ENCODE results near the gene CERS4. TPM values are rescaled to one million over a fixed set of nuclear protein-coding genes. Genes with fewer than 3 reads are reported as not detected.
A peak's percentile ranks its signal among the peaks of the same experiment; 100 is the strongest.
"Not testable (repeated sequence)": the region's sequence is repeated elsewhere in the genome, so short reads cannot be mapped to it uniquely, and the experiment has no call there.

The CERS4 gene
- total and polyA plus RNA-seq, 10 of the 15 experiments (the other 5 are each of a cell fraction or from before 2014, with no cell fraction given): 0.34 to 62.1 (median 20.7) TPM

DNA sequence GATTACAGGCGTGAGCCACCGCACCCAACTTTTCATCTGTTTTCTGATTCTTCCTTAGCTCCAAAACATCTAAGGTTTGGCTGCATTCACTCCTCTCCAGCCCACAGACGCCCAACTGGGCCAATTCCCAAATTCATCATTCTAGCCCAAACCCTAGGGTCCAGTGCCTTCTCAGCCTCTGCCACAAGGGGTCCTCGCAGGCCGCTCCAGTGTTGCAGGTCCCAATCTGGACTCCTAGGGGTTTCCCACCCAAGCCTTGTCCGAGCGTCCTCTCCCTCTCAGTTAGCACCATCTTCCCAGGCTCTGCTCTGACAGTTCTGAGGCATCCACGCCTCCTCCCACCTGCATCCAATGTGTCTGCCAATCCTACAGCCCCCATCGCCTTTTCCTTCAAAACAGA is 67.3 kb downstream of the CERS4 start:
- ATAC-seq (peak; percentile 94), FAIRE-seq (peak; percentile 81)
- DNase-seq (ENCODE audit: low read depth, low spot score); CTCF ChIA-PET; intact Hi-C loops (cut with micrococcal nuclease; ENCODE audit: unreplicated experiment); H3K9me3 ChIP-seq (replicated peaks; ENCODE audit: control insufficient read depth, insufficient read depth, low read length); H4K20me1 ChIP-seq (ENCODE audit: control insufficient read depth, insufficient read depth); in situ Hi-C loops (cut with MboI); H3K4me1 ChIP-seq (ENCODE audit: control insufficient read depth, insufficient read depth, low read length); H3K27ac ChIP-seq (ENCODE audit: control insufficient read depth, insufficient read depth); H3K36me3 ChIP-seq (ENCODE audit: control insufficient read depth in 2 of 2, insufficient read depth in 2 of 2, low read length in 1 of 2); BruUV-seq (replicated peaks); POLR2A ChIA-PET; H3K9ac ChIP-seq (ENCODE audit: control insufficient read depth, insufficient read depth, low read length); RAD21 ChIA-PET (ENCODE audit: unreplicated experiment); H3K4me3 ChIP-seq; H3K79me2 ChIP-seq (ENCODE audit: control insufficient read depth, insufficient read depth, low read length); H3K27me3 ChIP-seq (replicated peaks in 1 of 2; ENCODE audit: control insufficient read depth in 2 of 2, insufficient read depth in 2 of 2, low read length in 1 of 2); SMC1A ChIA-PET (ENCODE audit: uncharacterized antibody, unreplicated experiment); H3K4me2 ChIP-seq (ENCODE audit: control insufficient read depth, insufficient read depth); H2AFZ ChIP-seq (ENCODE audit: control insufficient read depth, low read depth, low read length): not testable (repeated sequence)
- no CpG with 5 or more reads among the region's 9 CpGs for WGBS (ENCODE audit: insufficient coverage, insufficient replicate concordance, low lambda C conversion rate, missing lambda C conversion rate)

DNA sequence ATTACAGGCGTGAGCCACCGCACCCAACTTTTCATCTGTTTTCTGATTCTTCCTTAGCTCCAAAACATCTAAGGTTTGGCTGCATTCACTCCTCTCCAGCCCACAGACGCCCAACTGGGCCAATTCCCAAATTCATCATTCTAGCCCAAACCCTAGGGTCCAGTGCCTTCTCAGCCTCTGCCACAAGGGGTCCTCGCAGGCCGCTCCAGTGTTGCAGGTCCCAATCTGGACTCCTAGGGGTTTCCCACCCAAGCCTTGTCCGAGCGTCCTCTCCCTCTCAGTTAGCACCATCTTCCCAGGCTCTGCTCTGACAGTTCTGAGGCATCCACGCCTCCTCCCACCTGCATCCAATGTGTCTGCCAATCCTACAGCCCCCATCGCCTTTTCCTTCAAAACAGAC is 82.2 kb downstream of the CERS4 start:
- H3K4me1 ChIP-seq (ENCODE audit: control insufficient read depth, insufficient read depth, low read length); in situ Hi-C loops (cut with MboI); FAIRE-seq; POLR2A ChIA-PET; H3K27me3 ChIP-seq (replicated peaks in 1 of 2; ENCODE audit: control insufficient read depth in 2 of 2, insufficient read depth in 2 of 2, low read length in 1 of 2); H3K27ac ChIP-seq (ENCODE audit: control insufficient read depth, insufficient read depth); H3K9me3 ChIP-seq (replicated peaks; ENCODE audit: control insufficient read depth, insufficient read depth, low read length); CTCF ChIA-PET; H3K9ac ChIP-seq (ENCODE audit: control insufficient read depth, insufficient read depth, low read length); H2AFZ ChIP-seq (ENCODE audit: control insufficient read depth, low read depth, low read length); BruUV-seq (replicated peaks); H3K79me2 ChIP-seq (ENCODE audit: control insufficient read depth, insufficient read depth, low read length); H4K20me1 ChIP-seq (ENCODE audit: control insufficient read depth, insufficient read depth); H3K4me3 ChIP-seq; DNase-seq (ENCODE audit: low read depth, low spot score); intact Hi-C loops (cut with micrococcal nuclease; ENCODE audit: unreplicated experiment); H3K4me2 ChIP-seq (ENCODE audit: control insufficient read depth, insufficient read depth); SMC1A ChIA-PET (ENCODE audit: uncharacterized antibody, unreplicated experiment); RAD21 ChIA-PET (ENCODE audit: unreplicated experiment); H3K36me3 ChIP-seq (ENCODE audit: control insufficient read depth in 2 of 2, insufficient read depth in 2 of 2, low read length in 1 of 2): not testable (repeated sequence)
- no CpG with 5 or more reads among the region's 9 CpGs for WGBS (ENCODE audit: insufficient coverage, insufficient replicate concordance, low lambda C conversion rate, missing lambda C conversion rate)
- peak; percentile 93 for ATAC-seq

DNA sequence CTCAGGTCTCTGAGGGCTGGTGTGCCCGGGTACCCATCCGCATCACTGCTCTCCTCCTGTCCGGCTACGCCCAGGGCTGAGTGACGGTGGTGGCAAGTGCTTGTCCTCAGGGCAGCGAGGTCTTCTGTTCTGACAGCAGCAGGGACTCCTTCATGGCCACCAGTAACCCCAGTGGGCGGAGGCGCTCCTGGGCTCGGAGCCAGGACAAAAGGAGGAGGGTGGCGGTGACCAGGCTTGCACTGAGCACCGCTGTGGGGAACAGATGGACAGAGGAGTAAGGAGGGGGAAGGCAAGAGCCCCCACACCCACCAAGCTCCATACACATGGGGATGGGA is 93.2 kb downstream of the CERS4 start:
- intact Hi-C loops (cut with micrococcal nuclease; ENCODE audit: unreplicated experiment) (no loop called here), in situ Hi-C loops (cut with MboI) (no loop called here)
- H3K36me3 ChIP-seq (ENCODE audit: control insufficient read depth in 2 of 2, insufficient read depth in 2 of 2, low read length in 1 of 2): peaks cover 2 to 7% of the 10 kb centered on the region in 2 experiments; a peak in 3 of 4 replicates
- POLR2A ChIA-PET: no interaction called here
- no peaks in the 10 kb centered on the region for H4K20me1 ChIP-seq (ENCODE audit: control insufficient read depth, insufficient read depth)
- WGBS (ENCODE audit: insufficient coverage, insufficient replicate concordance, low lambda C conversion rate, missing lambda C conversion rate): 86% methylated on average over 11 of the region's 11 CpGs
- RAD21 ChIA-PET (ENCODE audit: unreplicated experiment): no interaction called here
- CTCF ChIA-PET: interaction anchor here (0.7 kb wide), 1 partner anchor 9 kb away, joined by 4 read pairs; no protein-coding TSS in a partner anchor
- H3K4me2 ChIP-seq (ENCODE audit: control insufficient read depth, insufficient read depth): no peak overlapping the region
- peaks cover 13% of the 10 kb centered on the region for H3K79me2 ChIP-seq (ENCODE audit: control insufficient read depth, insufficient read depth, low read length)
- H3K27ac ChIP-seq (ENCODE audit: control insufficient read depth, insufficient read depth): no peak overlapping the region
- DNase-seq (ENCODE audit: low read depth, low spot score) (no peak), FAIRE-seq (no peak), ATAC-seq (no peak)
- no peak overlapping the region for H3K4me3 ChIP-seq
- no peaks in the 10 kb centered on the region for H3K9me3 ChIP-seq (replicated peaks; ENCODE audit: control insufficient read depth, insufficient read depth, low read length)
- no peak overlapping the region for H2AFZ ChIP-seq (ENCODE audit: control insufficient read depth, low read depth, low read length)
- peaks cover 1% of the 10 kb centered on the region for H3K4me1 ChIP-seq (ENCODE audit: control insufficient read depth, insufficient read depth, low read length)
- no peaks in the 10 kb centered on the region for H3K27me3 ChIP-seq (replicated peaks in 1 of 2; ENCODE audit: control insufficient read depth in 2 of 2, insufficient read depth in 2 of 2, low read length in 1 of 2)
- no peak overlapping the region for H3K9ac ChIP-seq (ENCODE audit: control insufficient read depth, insufficient read depth, low read length)
- SMC1A ChIA-PET (ENCODE audit: uncharacterized antibody, unreplicated experiment): no interaction called here
- BruUV-seq (replicated peaks): no TSS peak
- TF ChIP-seq CEBPB (IDR thresholded peaks at IDR 0.05; ENCODE audit: borderline replicate concordance in 1 of 2, low read depth in 2 of 2, low read length in 2 of 2) (no peak), RAD51 (IDR thresholded peaks at IDR 0.05) (no peak), PAX8 (IDR thresholded peaks at IDR 0.05) (no peak), FOS (IDR thresholded peaks at IDR 0.05; ENCODE audit: borderline replicate concordance, extremely low read depth, insufficient read length) (no peak)
- TF ChIP-seq, protein P1, sequence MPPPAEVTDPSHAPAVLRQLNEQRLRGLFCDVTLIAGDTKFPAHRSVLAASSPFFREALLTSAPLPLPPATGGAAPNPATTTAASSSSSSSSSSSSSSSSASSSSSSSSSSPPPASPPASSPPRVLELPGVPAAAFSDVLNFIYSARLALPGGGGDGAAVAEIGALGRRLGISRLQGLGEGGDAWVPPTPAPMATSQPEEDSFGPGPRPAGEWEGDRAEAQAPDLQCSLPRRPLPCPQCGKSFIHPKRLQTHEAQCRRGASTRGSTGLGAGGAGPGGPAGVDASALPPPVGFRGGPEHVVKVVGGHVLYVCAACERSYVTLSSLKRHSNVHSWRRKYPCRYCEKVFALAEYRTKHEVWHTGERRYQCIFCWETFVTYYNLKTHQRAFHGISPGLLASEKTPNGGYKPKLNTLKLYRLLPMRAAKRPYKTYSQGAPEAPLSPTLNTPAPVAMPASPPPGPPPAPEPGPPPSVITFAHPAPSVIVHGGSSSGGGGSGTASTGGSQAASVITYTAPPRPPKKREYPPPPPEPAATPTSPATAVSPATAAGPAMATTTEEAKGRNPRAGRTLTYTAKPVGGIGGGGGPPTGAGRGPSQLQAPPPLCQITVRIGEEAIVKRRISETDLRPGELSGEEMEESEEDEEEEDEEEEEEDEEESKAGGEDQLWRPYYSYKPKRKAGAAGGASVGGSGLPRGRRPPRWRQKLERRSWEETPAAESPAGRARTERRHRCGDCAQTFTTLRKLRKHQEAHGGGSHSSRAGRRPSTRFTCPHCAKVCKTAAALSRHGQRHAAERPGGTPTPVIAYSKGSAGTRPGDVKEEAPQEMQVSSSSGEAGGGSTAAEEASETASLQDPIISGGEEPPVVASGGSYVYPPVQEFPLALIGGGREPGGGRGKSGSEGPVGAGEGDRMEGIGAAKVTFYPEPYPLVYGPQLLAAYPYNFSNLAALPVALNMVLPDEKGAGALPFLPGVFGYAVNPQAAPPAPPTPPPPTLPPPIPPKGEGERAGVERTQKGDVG (CRISPR knock-in tag; IDR thresholded peaks at IDR 0.05): no peak
- TF ChIP-seq, protein P2, sequence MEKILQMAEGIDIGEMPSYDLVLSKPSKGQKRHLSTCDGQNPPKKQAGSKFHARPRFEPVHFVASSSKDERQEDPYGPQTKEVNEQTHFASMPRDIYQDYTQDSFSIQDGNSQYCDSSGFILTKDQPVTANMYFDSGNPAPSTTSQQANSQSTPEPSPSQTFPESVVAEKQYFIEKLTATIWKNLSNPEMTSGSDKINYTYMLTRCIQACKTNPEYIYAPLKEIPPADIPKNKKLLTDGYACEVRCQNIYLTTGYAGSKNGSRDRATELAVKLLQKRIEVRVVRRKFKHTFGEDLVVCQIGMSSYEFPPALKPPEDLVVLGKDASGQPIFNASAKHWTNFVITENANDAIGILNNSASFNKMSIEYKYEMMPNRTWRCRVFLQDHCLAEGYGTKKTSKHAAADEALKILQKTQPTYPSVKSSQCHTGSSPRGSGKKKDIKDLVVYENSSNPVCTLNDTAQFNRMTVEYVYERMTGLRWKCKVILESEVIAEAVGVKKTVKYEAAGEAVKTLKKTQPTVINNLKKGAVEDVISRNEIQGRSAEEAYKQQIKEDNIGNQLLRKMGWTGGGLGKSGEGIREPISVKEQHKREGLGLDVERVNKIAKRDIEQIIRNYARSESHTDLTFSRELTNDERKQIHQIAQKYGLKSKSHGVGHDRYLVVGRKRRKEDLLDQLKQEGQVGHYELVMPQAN (conservative IDR thresholded peaks at IDR 0.05): no peak
